Measurements from ENCODE around the gene PPP1R3A.

Gene PPP1R3A

DNA sequence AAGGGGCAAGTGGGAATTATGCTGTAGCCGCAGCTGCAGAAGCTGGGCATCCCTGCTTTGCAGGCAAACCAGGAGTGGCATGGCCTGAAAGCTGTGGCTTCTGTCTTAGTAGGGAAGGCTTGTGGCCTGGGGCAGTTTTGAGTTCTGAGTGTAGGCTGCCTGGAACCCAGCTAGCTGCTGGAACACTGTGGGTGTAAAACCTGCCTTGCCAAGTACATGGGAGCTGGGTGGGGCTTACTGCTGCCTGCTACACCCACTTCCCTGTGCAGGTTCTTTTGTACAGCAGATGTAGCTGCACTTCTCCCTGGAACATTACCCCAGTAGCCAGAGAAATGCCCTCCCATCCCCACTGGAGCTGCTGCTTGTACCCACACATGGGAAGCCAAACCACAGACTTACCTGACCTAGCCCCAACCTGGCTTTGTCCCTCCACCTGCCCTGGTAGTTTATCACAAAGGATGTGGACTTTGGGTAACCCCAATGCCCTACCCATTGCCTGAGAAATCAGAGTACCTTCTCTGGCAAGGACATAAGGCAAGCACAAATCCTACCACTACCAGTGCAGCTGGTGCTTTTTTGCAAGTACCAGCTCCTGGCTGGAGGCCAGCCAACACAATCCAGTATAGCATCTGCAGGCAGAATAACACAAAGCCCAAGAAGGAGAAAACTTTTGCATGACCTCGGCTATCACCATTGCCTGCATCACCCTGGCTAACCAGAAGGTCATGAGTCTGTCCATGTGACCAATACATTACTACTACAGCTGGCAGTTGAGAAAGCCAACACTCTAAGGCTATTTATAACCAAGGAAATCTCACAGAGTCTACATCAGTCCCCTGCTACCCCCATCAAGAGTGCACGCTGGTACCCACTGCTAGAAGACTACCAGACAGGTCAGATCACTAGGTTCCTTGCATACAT is 26.5 kb upstream of the PPP1R3A start:
- TF ChIP-seq RAD21 (IDR thresholded peaks at IDR 0.05; ENCODE audit: low read depth) (no peak), YY1 (IDR thresholded peaks at IDR 0.05; ENCODE audit: low read depth) (no peak), EGR1 (IDR thresholded peaks at IDR 0.05) (no peak), CEBPB (IDR thresholded peaks at IDR 0.05) (no peak), TAF1 (IDR thresholded peaks at IDR 0.05; ENCODE audit: low read depth) (no peak), FOXM1 (IDR thresholded peaks at IDR 0.05; ENCODE audit: borderline replicate concordance, low read depth) (no peak), TCF12 (IDR thresholded peaks at IDR 0.05; ENCODE audit: low read depth) (no peak), REST (IDR thresholded peaks at IDR 0.05; ENCODE audit: low read depth) (no peak), CREB1 (IDR thresholded peaks at IDR 0.05; ENCODE audit: low read depth) (no peak), ZBTB7A (IDR thresholded peaks at IDR 0.05; ENCODE audit: low read depth) (no peak)

- TF ChIP-seq, protein P1, sequence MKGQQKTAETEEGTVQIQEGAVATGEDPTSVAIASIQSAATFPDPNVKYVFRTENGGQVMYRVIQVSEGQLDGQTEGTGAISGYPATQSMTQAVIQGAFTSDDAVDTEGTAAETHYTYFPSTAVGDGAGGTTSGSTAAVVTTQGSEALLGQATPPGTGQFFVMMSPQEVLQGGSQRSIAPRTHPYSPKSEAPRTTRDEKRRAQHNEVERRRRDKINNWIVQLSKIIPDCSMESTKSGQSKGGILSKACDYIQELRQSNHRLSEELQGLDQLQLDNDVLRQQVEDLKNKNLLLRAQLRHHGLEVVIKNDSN (IDR thresholded peaks at IDR 0.05) = no peak
- no peak for TF ChIP-seq ZBTB7A (IDR thresholded peaks at IDR 0.05; ENCODE audit: low read depth)
- no peak for TF ChIP-seq TEAD4 (IDR thresholded peaks at IDR 0.05)
- TF ChIP-seq CREB1 (IDR thresholded peaks at IDR 0.05; ENCODE audit: low read depth) = no peak
- no peak for TF ChIP-seq EP300 (IDR thresholded peaks at IDR 0.05; ENCODE audit: borderline replicate concordance)
- TF ChIP-seq EGR1 (IDR thresholded peaks at IDR 0.05) = no peak
- no peak for TF ChIP-seq REST (IDR thresholded peaks at IDR 0.05; ENCODE audit: low read depth)
- TF ChIP-seq TAF1 (IDR thresholded peaks at IDR 0.05; ENCODE audit: low read depth) = no peak
- TF ChIP-seq TCF12 (IDR thresholded peaks at IDR 0.05; ENCODE audit: low read depth) = no peak
- no peak for TF ChIP-seq CEBPB (IDR thresholded peaks at IDR 0.05)
- no peak for TF ChIP-seq YY1 (IDR thresholded peaks at IDR 0.05; ENCODE audit: low read depth)
- no peak for TF ChIP-seq FOXM1 (IDR thresholded peaks at IDR 0.05; ENCODE audit: borderline replicate concordance, low read depth)
- TF ChIP-seq NFIC (IDR thresholded peaks at IDR 0.05) = no peak
- no peak for TF ChIP-seq MAX (IDR thresholded peaks at IDR 0.05)
- no peak for TF ChIP-seq RAD21 (IDR thresholded peaks at IDR 0.05; ENCODE audit: low read depth)
Observed at GRCh38 chr7:113936982-113937381, 18.2 kb upstream of the PPP1R3A start.

- TF ChIP-seq TAF1 (IDR thresholded peaks at IDR 0.05; ENCODE audit: low read depth) = no peak
- TF ChIP-seq CEBPB (IDR thresholded peaks at IDR 0.05) = no peak
- TF ChIP-seq, protein P1 (IDR thresholded peaks at IDR 0.05) = no peak
- TF ChIP-seq CREB1 (IDR thresholded peaks at IDR 0.05; ENCODE audit: low read depth) = no peak
- TF ChIP-seq EGR1 (IDR thresholded peaks at IDR 0.05) = no peak
- no peak for TF ChIP-seq NFIC (IDR thresholded peaks at IDR 0.05)
- TF ChIP-seq FOXM1 (IDR thresholded peaks at IDR 0.05; ENCODE audit: borderline replicate concordance, low read depth) = no peak
- TF ChIP-seq ZBTB7A (IDR thresholded peaks at IDR 0.05; ENCODE audit: low read depth) = no peak
- TF ChIP-seq MAX (IDR thresholded peaks at IDR 0.05) = no peak
Observed at GRCh38 chr7:113936535-113936934, 17.7 kb upstream of the PPP1R3A start.

DNA sequence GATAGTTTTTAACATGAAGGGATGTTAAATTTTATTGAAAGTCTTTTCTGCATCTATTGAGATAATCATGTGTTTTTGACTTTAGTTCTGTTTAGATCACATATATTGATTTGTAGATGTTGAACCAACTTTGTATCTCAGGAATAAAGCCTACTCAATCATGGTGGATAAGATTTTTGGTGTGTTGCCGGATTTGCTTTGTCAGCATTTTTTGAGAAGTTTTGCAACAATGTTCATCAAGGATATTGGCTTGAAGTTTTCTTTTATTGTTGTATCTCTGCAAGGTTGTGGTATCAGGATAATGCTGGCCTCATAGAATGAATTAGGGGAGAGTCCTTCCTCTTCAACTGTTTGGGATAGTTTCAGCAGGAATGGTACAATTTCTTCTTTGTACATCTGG is 9.3 kb upstream of the PPP1R3A start:
- TF ChIP-seq EGR1 (IDR thresholded peaks at IDR 0.05) = no peak
- TF ChIP-seq CEBPB (IDR thresholded peaks at IDR 0.05) = no peak
- TF ChIP-seq RAD21 (IDR thresholded peaks at IDR 0.05; ENCODE audit: low read depth) = no peak
- no peak for TF ChIP-seq FOXM1 (IDR thresholded peaks at IDR 0.05; ENCODE audit: borderline replicate concordance, low read depth)
- no peak for TF ChIP-seq TCF12 (IDR thresholded peaks at IDR 0.05; ENCODE audit: low read depth)
- TF ChIP-seq CREB1 (IDR thresholded peaks at IDR 0.05; ENCODE audit: low read depth) = no peak
- no peak for TF ChIP-seq ZBTB7A (IDR thresholded peaks at IDR 0.05; ENCODE audit: low read depth)
- TF ChIP-seq, protein P1 (IDR thresholded peaks at IDR 0.05) = no peak
- TF ChIP-seq MAX (IDR thresholded peaks at IDR 0.05) = no peak
- TF ChIP-seq YY1 (IDR thresholded peaks at IDR 0.05; ENCODE audit: low read depth) = no peak
- no peak for TF ChIP-seq TAF1 (IDR thresholded peaks at IDR 0.05; ENCODE audit: low read depth)

GRCh38 chr7:113922049-113922448 is 3.2 kb upstream of the PPP1R3A start:
- no peak for TF ChIP-seq MAX (IDR thresholded peaks at IDR 0.05)
- TF ChIP-seq, protein P1 (IDR thresholded peaks at IDR 0.05) = no peak
- no peak for TF ChIP-seq TCF12 (IDR thresholded peaks at IDR 0.05; ENCODE audit: low read depth)
- no peak for TF ChIP-seq EP300 (IDR thresholded peaks at IDR 0.05; ENCODE audit: borderline replicate concordance)
- no peak for TF ChIP-seq YY1 (IDR thresholded peaks at IDR 0.05; ENCODE audit: low read depth)
- TF ChIP-seq EGR1 (IDR thresholded peaks at IDR 0.05) = no peak
